SK-N-SH (cell line): ENCODE data around the gene KLF18. TPM values are rescaled to one million over a fixed set of nuclear protein-coding genes. Genes with fewer than 3 reads are reported as not detected.

Experiments used
- CTCF ChIA-PET: fragments of 300-600, 350-600 bp; formaldehyde crosslinking; extraction: SDS; loops from one replicate; lab custom pipeline; 2021; lab: Yijun Ruan, JAX
- POLR2A ChIA-PET: fragments of 350-600 bp; sonication (Branson Sonifier 250); formaldehyde crosslinking; extraction: SDS; loops from one replicate; lab custom pipeline; 2020; ENCODE audit warnings: antibody characterized with exemption, inconsistent platforms; lab: Yijun Ruan, JAX
- DNase-seq: peaks from one replicate; pipeline ENCODE4 v3.0.0; 2012
- H2AFZ ChIP-seq: fragments of 200-600 bp; sonication (generic); 2 replicates; pipeline ENCODE4 v1.8.1; 2016; ENCODE audit warnings: antibody characterized with exemption, mild to moderate bottlenecking, low read depth
- H3F3A ChIP-seq: fragments of 200-600 bp; sonication (generic); replicated peaks from 2 replicates; pipeline ENCODE3; 2016; ENCODE audit warnings: antibody characterized with exemption, mild to moderate bottlenecking; ENCODE audit not compliant: insufficient read depth
- H3K27ac ChIP-seq, 2 experiments: fragments of 200-500 bp in 1 of 2; fragments of 200-600 bp in 1 of 2; sonication (Bioruptor generic) in 1 of 2; sonication (generic), shearing (Covaris generic) in 1 of 2; 2 replicates each; pipeline versions ENCODE4 v1.5.1 to v1.6.1; 2014 to 2016; ENCODE audit warnings: low read depth in 2 of 2, inconsistent platforms in 1 of 2, low read length in 1 of 2, mild to moderate bottlenecking in 1 of 2, mixed read lengths in 1 of 2
- H3K27me3 ChIP-seq: fragments of 200-600 bp; sonication (generic), shearing (Covaris generic); 2 replicates; pipeline ENCODE4 v1.6.1; 2016; ENCODE audit warnings: mixed run types; ENCODE audit not compliant: insufficient read depth
- H3K36me3 ChIP-seq, 2 experiments: fragments of 200-500 bp in 1 of 2; fragments of 200-600 bp in 1 of 2; sonication (Bioruptor generic) in 1 of 2; sonication (generic) in 1 of 2; replicated peaks in 1 of 2; 2 replicates each; pipeline versions ENCODE3 to v1.5.1; 2014 to 2016; ENCODE audit warnings: low read length in 1 of 2, mild to moderate bottlenecking in 1 of 2; ENCODE audit not compliant: insufficient read depth in 2 of 2, control insufficient read depth in 1 of 2
- H3K4me1 ChIP-seq, 2 experiments: fragments of 200-500 bp in 1 of 2; fragments of 200-600 bp in 1 of 2; sonication (Bioruptor generic) in 1 of 2; sonication (generic), shearing (Covaris generic) in 1 of 2; 2 replicates each; pipeline versions ENCODE4 v1.5.1 to v1.6.1; 2014 to 2016; ENCODE audit warnings: low read depth in 1 of 2, low read length in 1 of 2, mixed run types in 1 of 2; ENCODE audit not compliant: insufficient read depth in 2 of 2, control insufficient read depth in 1 of 2
- H3K4me2 ChIP-seq: fragments of 200-600 bp; sonication (generic), shearing (Covaris generic); 2 replicates; pipeline ENCODE4 v1.6.1; 2017; ENCODE audit warnings: mixed run types
- H3K4me3 ChIP-seq, 2 experiments: fragments of 200-500 bp in 1 of 2; fragments of 200-600 bp in 1 of 2; sonication (Bioruptor generic) in 1 of 2; sonication (generic), shearing (Covaris generic) in 1 of 2; 2 replicates each; pipeline versions ENCODE4 v1.5.1 to v1.8.1; 2014 to 2016; ENCODE audit warnings: low read depth in 2 of 2, inconsistent platforms in 1 of 2, low read length in 1 of 2, mild to moderate bottlenecking in 1 of 2, mixed read lengths in 1 of 2, moderate library complexity in 1 of 2
- H3K79me2 ChIP-seq: fragments of 200-600 bp; sonication (generic); 2 replicates; pipeline ENCODE4 v1.8.1; 2017; ENCODE audit warnings: mild to moderate bottlenecking; ENCODE audit not compliant: insufficient read depth
- H3K9ac ChIP-seq: fragments of 200-600 bp; sonication (generic); 2 replicates; pipeline ENCODE4 v1.6.1; 2017; ENCODE audit warnings: mixed run types
- H3K9me2 ChIP-seq: fragments of 200-600 bp; sonication (generic); 2 replicates; pipeline ENCODE4 v1.6.1; 2017; ENCODE audit warnings: mixed run types
- H3K9me3 ChIP-seq: fragments of 200-600 bp; sonication (generic); 2 replicates; pipeline ENCODE4 v1.6.1; 2017; ENCODE audit warnings: mixed run types, mild to moderate bottlenecking, moderate library complexity
- H4K20me1 ChIP-seq: fragments of 200-600 bp; sonication (generic); 2 replicates; pipeline ENCODE4 v1.6.1; 2017; ENCODE audit warnings: mild to moderate bottlenecking, mixed run types; ENCODE audit not compliant: insufficient read depth
- ELF1 ChIP-seq: IDR thresholded peaks from 2 replicates; pipeline ENCODE4 v1.4.0; 2012
- FOSL2 ChIP-seq: IDR thresholded peaks from 2 replicates; pipeline ENCODE4 v1.4.0; 2012; ENCODE audit warnings: low read depth, mild to moderate bottlenecking, moderate library complexity, borderline replicate concordance
- FOXM1 ChIP-seq: IDR thresholded peaks from 2 replicates; pipeline ENCODE4 v1.4.0; 2012; ENCODE audit warnings: low read depth, mild to moderate bottlenecking
- GATA2 ChIP-seq: sonication (generic); formaldehyde crosslinking; IDR thresholded peaks from 2 replicates; pipeline ENCODE4 v1.5.0; 2020; ENCODE audit warnings: mild to moderate bottlenecking, missing genetic modification reagents
- MXI1 ChIP-seq: IDR thresholded peaks from 2 replicates; pipeline ENCODE4 v1.6.1; 2012; ENCODE audit warnings: mild to moderate bottlenecking, low read depth, low read length, improper control_type of control experiment
- RCOR1 ChIP-seq: fragments of 150-350 bp; IDR thresholded peaks from 2 replicates; pipeline ENCODE4 v1.6.1; 2017; ENCODE audit warnings: antibody characterized with exemption, low read length
- REST ChIP-seq: IDR thresholded peaks from 2 replicates; pipeline ENCODE4 v1.6.1; 2012; ENCODE audit warnings: mild to moderate bottlenecking, low read depth, low read length, moderate library complexity
- SIN3A ChIP-seq: IDR thresholded peaks from 2 replicates; pipeline ENCODE4 v1.6.1; 2012; ENCODE audit warnings: low read depth, mild to moderate bottlenecking, low read length, moderate library complexity, borderline replicate concordance
- TCF12 ChIP-seq: IDR thresholded peaks from 2 replicates; pipeline ENCODE4 v1.4.0; 2012
- WGBS: methylation state at CpG from one replicate; pipeline ENCODE4 v1.1.6; 2017; ENCODE audit warnings: low lambda C conversion rate; 5-methylcytosine and 5-hydroxymethylcytosine counted together
- polyA plus RNA-seq, 3 experiments: library from polyadenylated mRNA; depleted of rRNA; stranded (reverse); fragments of >200 nt; gene quantifications; 2 replicates each; pipeline ENCODE4 v1.2.3, GENCODE V29; 2012
- TF ChIP-seq, protein P1 (sequence below): fragments of 200-600 bp; sonication (generic); IDR thresholded peaks from 2 replicates; pipeline ENCODE4 v1.6.1; 2017; ENCODE audit warnings: antibody characterized with exemption, mild to moderate bottlenecking, moderate library complexity
- TF ChIP-seq, protein P2 (sequence below): IDR thresholded peaks from 2 replicates; pipeline ENCODE4; 2012
- TF ChIP-seq, protein P3 (sequence below): IDR thresholded peaks from 2 replicates; pipeline ENCODE4 v1.4.0; 2012; ENCODE audit warnings: low read depth, borderline replicate concordance
- TF ChIP-seq, protein P4 (sequence below): fragments of 150-350 bp; IDR thresholded peaks from 2 replicates; pipeline ENCODE4 v1.6.1; 2016; ENCODE audit warnings: mild to moderate bottlenecking, low read depth, low read length

KLF18 gene
- polyA plus RNA-seq, 1 of the 3 experiments (the other 2 are of a cell fraction): not detected

DNA sequence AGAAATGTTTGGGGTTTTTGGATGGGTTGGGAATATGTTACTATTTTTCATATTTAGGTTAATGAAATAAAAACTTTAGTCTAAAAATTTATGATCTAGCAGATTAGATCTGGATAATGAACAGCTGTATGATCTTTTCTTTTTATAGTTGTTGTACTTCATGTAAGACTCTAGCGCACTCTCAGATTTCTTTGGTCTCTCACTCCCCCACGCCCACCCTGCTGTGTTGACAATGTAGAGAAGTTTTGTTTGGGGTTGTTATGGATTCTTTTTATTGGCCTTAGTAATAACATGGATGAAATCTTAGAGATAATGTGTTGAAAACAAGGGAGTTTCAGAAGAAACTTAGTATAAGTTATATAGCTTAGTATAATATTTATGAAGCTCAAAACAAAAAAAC lies 5.5 kb downstream of the KLF18 start:
- ChIA-PET CTCF (interaction anchor here (0.9 kb wide), 1 partner anchor 15 kb away, joined by 3 read pairs; no protein-coding TSS in a partner anchor), POLR2A (interaction anchor here (0.6 kb wide), 1 partner anchor 8 kb away, joined by 3 read pairs; no protein-coding TSS in a partner anchor)
- H3F3A ChIP-seq: no peaks in the 10 kb centered on the region
- H3K27me3 ChIP-seq: no peaks in the 10 kb centered on the region
- no peaks in the 10 kb centered on the region for H3K9me3 ChIP-seq
- no peak for DNase-seq
- no peaks in the 10 kb centered on the region for H4K20me1 ChIP-seq
- H3K36me3 ChIP-seq: no peaks in the 10 kb centered on the region
- WGBS: 57% methylated on average over 2 of the region's 2 CpGs
- no peaks in the 10 kb centered on the region for H3K4me1 ChIP-seq
- H3K9ac ChIP-seq: no peak overlapping the region
- H3K4me3 ChIP-seq: no peak overlapping the region
- TF ChIP-seq MXI1: no peak
- TF ChIP-seq, protein P1, sequence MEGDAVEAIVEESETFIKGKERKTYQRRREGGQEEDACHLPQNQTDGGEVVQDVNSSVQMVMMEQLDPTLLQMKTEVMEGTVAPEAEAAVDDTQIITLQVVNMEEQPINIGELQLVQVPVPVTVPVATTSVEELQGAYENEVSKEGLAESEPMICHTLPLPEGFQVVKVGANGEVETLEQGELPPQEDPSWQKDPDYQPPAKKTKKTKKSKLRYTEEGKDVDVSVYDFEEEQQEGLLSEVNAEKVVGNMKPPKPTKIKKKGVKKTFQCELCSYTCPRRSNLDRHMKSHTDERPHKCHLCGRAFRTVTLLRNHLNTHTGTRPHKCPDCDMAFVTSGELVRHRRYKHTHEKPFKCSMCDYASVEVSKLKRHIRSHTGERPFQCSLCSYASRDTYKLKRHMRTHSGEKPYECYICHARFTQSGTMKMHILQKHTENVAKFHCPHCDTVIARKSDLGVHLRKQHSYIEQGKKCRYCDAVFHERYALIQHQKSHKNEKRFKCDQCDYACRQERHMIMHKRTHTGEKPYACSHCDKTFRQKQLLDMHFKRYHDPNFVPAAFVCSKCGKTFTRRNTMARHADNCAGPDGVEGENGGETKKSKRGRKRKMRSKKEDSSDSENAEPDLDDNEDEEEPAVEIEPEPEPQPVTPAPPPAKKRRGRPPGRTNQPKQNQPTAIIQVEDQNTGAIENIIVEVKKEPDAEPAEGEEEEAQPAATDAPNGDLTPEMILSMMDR: no peak
- TF ChIP-seq FOXM1: no peak
- TF ChIP-seq REST: no peak
- no peak for TF ChIP-seq SIN3A
- TF ChIP-seq, protein P2, sequence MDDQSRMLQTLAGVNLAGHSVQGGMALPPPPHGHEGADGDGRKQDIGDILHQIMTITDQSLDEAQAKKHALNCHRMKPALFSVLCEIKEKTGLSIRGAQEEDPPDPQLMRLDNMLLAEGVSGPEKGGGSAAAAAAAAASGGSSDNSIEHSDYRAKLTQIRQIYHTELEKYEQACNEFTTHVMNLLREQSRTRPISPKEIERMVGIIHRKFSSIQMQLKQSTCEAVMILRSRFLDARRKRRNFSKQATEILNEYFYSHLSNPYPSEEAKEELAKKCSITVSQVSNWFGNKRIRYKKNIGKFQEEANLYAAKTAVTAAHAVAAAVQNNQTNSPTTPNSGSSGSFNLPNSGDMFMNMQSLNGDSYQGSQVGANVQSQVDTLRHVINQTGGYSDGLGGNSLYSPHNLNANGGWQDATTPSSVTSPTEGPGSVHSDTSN: no peak
- TF ChIP-seq RCOR1: no peak
- no peak for TF ChIP-seq FOSL2
- TF ChIP-seq GATA2 (CRISPR knock-in tag): no peak
- TF ChIP-seq, protein P3, sequence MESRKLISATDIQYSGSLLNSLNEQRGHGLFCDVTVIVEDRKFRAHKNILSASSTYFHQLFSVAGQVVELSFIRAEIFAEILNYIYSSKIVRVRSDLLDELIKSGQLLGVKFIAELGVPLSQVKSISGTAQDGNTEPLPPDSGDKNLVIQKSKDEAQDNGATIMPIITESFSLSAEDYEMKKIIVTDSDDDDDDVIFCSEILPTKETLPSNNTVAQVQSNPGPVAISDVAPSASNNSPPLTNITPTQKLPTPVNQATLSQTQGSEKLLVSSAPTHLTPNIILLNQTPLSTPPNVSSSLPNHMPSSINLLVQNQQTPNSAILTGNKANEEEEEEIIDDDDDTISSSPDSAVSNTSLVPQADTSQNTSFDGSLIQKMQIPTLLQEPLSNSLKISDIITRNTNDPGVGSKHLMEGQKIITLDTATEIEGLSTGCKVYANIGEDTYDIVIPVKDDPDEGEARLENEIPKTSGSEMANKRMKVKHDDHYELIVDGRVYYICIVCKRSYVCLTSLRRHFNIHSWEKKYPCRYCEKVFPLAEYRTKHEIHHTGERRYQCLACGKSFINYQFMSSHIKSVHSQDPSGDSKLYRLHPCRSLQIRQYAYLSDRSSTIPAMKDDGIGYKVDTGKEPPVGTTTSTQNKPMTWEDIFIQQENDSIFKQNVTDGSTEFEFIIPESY: no peak
- no peak for TF ChIP-seq TCF12
- TF ChIP-seq ELF1: no peak
- TF ChIP-seq, protein P4, sequence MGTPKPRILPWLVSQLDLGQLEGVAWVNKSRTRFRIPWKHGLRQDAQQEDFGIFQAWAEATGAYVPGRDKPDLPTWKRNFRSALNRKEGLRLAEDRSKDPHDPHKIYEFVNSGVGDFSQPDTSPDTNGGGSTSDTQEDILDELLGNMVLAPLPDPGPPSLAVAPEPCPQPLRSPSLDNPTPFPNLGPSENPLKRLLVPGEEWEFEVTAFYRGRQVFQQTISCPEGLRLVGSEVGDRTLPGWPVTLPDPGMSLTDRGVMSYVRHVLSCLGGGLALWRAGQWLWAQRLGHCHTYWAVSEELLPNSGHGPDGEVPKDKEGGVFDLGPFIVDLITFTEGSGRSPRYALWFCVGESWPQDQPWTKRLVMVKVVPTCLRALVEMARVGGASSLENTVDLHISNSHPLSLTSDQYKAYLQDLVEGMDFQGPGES: no peak
- no peak overlapping the region for H3K4me2 ChIP-seq
- no peaks in the 10 kb centered on the region for H3K79me2 ChIP-seq
- no peaks in the 10 kb centered on the region for H3K9me2 ChIP-seq
- no peak overlapping the region for H3K27ac ChIP-seq
- no peak overlapping the region for H2AFZ ChIP-seq
